HEK293T (cell line): Measurements from ENCODE around the gene DLG2.

Source experiments
- CTCF ChIA-PET: fragments of 350-600 bp; formaldehyde crosslinking; extraction: SDS; loops from one replicate; lab custom pipeline; 2021; ENCODE audit warnings: antibody characterized with exemption, inconsistent platforms; lab: Yijun Ruan, JAX
- POLR2A ChIA-PET: fragments of 350-600 bp; formaldehyde crosslinking; extraction: SDS; loops from one replicate; lab custom pipeline; 2020; ENCODE audit warnings: antibody characterized with exemption, inconsistent platforms; lab: Yijun Ruan, JAX
- DNase-seq: peaks from one replicate; pipeline ENCODE4 v3.0.0; 2012; ENCODE audit warnings: mixed read lengths; ENCODE audit errors: extremely low spot score
- ARNT ChIP-seq: fragments of 450-650 bp; IDR thresholded peaks from 2 replicates; pipeline ENCODE4 v1.6.1; 2017; ENCODE audit warnings: mild to moderate bottlenecking
- BHLHE40 ChIP-seq: fragments of 450-650 bp; IDR thresholded peaks from 2 replicates; pipeline ENCODE4 v1.6.1; 2016; ENCODE audit warnings: mild to moderate bottlenecking, moderate library complexity, borderline replicate concordance
- CTBP1 ChIP-seq: fragments of 450-650 bp; IDR thresholded peaks from 2 replicates; pipeline ENCODE4 v1.6.1; 2016; ENCODE audit warnings: borderline replicate concordance
- ELF4 ChIP-seq: fragments of 450-650 bp; IDR thresholded peaks from 2 replicates; pipeline ENCODE4 v1.6.1; 2017; ENCODE audit warnings: antibody characterized with exemption
- FOXA1 ChIP-seq: fragments of 450-650 bp; IDR thresholded peaks from 2 replicates; pipeline ENCODE4 v1.6.1; 2016; ENCODE audit warnings: mild to moderate bottlenecking
- FOXK2 ChIP-seq: fragments of 450-650 bp; IDR thresholded peaks from 2 replicates; pipeline ENCODE4 v1.6.1; 2016; ENCODE audit warnings: mild to moderate bottlenecking
- FOXM1 ChIP-seq: fragments of 450-650 bp; IDR thresholded peaks from 2 replicates; pipeline ENCODE4 v1.6.1; 2017; ENCODE audit warnings: mild to moderate bottlenecking, borderline replicate concordance
- HDGF ChIP-seq: fragments of 450-650 bp; IDR thresholded peaks from 2 replicates; pipeline ENCODE4 v1.6.1; 2017; ENCODE audit warnings: antibody characterized with exemption, borderline replicate concordance
- L3MBTL2 ChIP-seq: fragments of 450-650 bp; conservative IDR thresholded peaks from 2 replicates; pipeline ENCODE4 v1.6.1; 2016; ENCODE audit warnings: mild to moderate bottlenecking
- LEF1 ChIP-seq: fragments of 450-650 bp; IDR thresholded peaks from 2 replicates; pipeline ENCODE4 v1.6.1; 2017; ENCODE audit warnings: mild to moderate bottlenecking, borderline replicate concordance
- NFRKB ChIP-seq: fragments of 450-650 bp; IDR thresholded peaks from 2 replicates; pipeline ENCODE4 v1.6.1; 2016; ENCODE audit warnings: mild to moderate bottlenecking, moderate library complexity
- SP1 ChIP-seq: fragments of 450-650 bp; IDR thresholded peaks from 2 replicates; pipeline ENCODE4 v1.6.1; 2017
- SUZ12 ChIP-seq: fragments of 450-650 bp; IDR thresholded peaks from 2 replicates; pipeline ENCODE4 v1.6.1; 2016; ENCODE audit warnings: mild to moderate bottlenecking
- TARDBP ChIP-seq: fragments of 450-650 bp; IDR thresholded peaks from 2 replicates; pipeline ENCODE4 v1.6.1; 2016
- ZNF384 ChIP-seq: fragments of 450-650 bp; IDR thresholded peaks from 2 replicates; pipeline ENCODE4 v1.6.1; 2016
- TF ChIP-seq, protein P1 (sequence below): fragments of 450-650 bp; IDR thresholded peaks from 2 replicates; pipeline ENCODE4 v1.6.1; 2016

The DLG2 gene

DNA sequence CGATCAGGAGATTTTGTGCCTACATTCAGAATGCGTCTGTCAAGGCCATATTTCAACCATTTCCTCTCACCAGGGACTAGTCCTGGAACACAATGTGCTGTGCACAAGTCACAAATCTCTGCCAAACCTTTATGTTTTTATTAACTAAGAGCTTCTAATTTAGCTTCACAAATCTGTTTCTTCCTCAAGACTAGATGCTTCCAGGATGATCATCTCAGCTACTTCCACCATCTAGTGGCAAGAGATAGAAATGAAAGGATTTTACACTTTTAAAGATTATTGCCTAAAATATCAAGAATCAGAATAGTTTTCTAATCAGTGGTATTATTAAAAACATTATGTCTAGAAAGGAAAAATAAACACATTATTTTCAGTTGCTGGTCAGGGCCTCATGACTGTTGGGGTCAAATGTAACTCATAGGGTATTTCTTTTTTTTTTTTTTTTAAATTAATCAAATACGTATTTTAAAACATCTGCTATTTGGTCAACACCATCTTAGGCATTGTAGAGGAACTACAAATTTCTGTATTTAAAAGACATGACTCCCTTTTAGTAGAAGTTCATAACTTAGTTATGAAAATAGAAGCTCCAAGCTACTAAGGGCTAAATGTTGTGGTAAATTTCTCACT, 1102.6 kb downstream of the DLG2 start:
- CTCF ChIA-PET: interaction anchor here (0.6 to 2.4 kb wide), 9 partner anchors 30 to 1363 kb away, joined by 3 to 11 read pairs (median 3); no protein-coding TSS in a partner anchor
- TF ChIP-seq FOXK2: no peak
- TF ChIP-seq SP1: no peak
- no peak for TF ChIP-seq FOXM1
- TF ChIP-seq CTBP1: no peak
- TF ChIP-seq NFRKB: no peak
- no peak for TF ChIP-seq ZNF384
- TF ChIP-seq HDGF: no peak
- TF ChIP-seq LEF1: no peak
- TF ChIP-seq TARDBP: no peak
- no peak for TF ChIP-seq L3MBTL2
- TF ChIP-seq BHLHE40: no peak
- POLR2A ChIA-PET: no interaction called here
- DNase-seq: no peak

DNA sequence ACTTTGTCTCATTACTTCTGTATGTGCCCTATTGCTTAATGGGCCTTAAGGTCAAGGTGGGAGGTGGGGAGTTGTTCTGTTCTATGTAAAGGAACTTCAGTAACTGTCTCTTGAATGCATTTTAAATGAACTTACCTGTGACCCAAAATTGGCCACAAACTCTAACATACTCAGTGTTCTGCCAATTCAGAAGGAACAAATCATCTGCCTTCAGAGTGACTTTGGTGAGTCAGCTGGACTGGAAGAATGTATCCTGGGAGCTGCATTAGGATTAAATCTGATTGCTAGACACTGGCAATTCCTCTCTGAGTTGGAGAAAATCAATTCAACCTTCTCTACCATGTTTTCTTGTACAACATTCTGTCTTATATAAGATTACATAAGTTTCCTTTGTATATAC, 1104.8 kb downstream of the DLG2 start:
- CTCF ChIA-PET: interaction anchor here (1.0 to 2.4 kb wide), 2 partner anchors 124 to 686 kb away, joined by 4 to 8 read pairs; no protein-coding TSS in a partner anchor
- POLR2A ChIA-PET: no interaction called here

DNA sequence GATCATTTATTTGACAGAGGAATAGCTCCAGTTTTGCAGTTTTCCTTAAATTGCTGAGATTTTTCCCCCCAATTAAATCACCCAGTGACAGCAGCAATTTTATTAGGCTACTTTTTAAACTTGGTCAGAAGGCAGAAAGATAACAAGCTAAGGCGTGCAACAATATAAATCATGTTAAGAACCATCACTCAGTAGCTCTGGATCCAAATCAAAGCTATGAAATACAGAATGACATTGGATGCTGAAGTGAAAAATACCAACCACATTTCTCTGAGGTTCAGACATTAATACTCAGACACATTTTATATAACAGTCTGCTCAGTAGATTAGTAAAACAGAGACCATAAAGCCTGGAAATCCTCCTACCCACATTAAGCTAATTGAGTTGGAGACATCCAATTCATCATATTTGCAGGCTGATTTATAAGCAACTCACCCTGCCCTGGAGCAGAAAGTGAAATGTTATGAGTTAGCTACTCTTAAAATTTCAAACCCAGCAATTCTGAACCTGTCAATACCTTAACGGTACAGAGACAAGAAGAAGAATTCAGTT, 1108.4 kb downstream of the DLG2 start:
- TF ChIP-seq SP1 (no peak), TARDBP (no peak), ZNF384 (no peak)
- CTCF ChIA-PET: interaction anchor here (0.6 to 0.8 kb wide), 2 partner anchors 121 to 1226 kb away, joined by 3 to 4 read pairs; no protein-coding TSS in a partner anchor
- POLR2A ChIA-PET: no interaction called here

More for the DNA sequence above, 1104.8 kb downstream of the DLG2 start:
- DNase-seq: no peak
- TF ChIP-seq TARDBP (no peak), FOXA1 (no peak), ELF4 (no peak), HDGF (no peak), SUZ12 (no peak), CTBP1 (no peak), SP1 (no peak), NFRKB (no peak), ZNF384 (no peak), FOXK2 (no peak), ARNT (no peak), FOXM1 (no peak)
- TF ChIP-seq, protein P1, sequence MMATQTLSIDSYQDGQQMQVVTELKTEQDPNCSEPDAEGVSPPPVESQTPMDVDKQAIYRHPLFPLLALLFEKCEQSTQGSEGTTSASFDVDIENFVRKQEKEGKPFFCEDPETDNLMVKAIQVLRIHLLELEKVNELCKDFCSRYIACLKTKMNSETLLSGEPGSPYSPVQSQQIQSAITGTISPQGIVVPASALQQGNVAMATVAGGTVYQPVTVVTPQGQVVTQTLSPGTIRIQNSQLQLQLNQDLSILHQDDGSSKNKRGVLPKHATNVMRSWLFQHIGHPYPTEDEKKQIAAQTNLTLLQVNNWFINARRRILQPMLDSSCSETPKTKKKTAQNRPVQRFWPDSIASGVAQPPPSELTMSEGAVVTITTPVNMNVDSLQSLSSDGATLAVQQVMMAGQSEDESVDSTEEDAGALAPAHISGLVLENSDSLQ: no peak

DNA sequence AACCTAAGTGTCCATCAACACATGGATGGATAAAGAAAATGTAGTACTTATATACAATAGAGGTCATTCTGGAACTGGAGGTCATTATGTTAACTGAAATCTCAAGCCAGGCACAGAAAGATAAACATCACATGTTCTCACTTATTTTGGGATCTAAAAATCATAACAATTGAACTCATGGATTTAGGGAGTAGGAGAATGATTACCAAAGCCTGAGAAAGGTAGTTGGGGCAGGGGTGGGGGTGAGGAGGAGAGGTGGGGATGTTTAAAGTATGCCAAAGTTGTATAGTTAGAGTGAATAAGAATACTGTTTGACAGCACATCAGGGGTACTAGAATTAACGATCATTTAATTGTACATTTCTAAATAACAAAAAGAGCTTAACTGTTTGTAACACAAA, 1112.7 kb downstream of the DLG2 start:
- TF ChIP-seq FOXM1 (no peak), ELF4 (no peak), L3MBTL2 (no peak), LEF1 (no peak), SP1 (no peak), SUZ12 (no peak), NFRKB (no peak), BHLHE40 (no peak), FOXK2 (no peak), TARDBP (no peak), ZNF384 (no peak), CTBP1 (no peak), ARNT (no peak), FOXA1 (no peak), HDGF (no peak)
- TF ChIP-seq, protein P1: no peak
- ChIA-PET CTCF (no interaction called here), POLR2A (no interaction called here)
- DNase-seq: no peak

More for the DNA sequence above, 1108.4 kb downstream of the DLG2 start:
- DNase-seq: no peak

DNA sequence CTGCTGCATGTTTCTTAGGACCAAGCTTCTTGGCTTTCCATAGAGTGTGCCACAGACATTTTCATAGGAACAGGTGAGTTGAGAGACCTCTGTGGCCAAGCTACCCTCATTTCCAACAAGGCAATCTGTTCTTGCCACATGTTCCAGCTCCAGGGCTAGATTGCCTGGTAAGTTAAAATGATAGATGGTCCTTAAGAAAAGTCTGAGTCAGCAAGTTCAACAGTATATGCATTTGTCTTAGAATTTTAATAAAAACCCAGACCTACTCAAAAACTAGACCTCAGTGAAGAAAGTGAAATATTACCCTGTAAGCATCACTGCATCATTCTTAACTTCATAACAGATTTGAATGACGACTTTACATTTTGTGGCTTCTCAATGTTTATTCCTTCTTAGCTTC, 1123.6 kb downstream of the DLG2 start:
- TF ChIP-seq SP1: no peak
- no peak for TF ChIP-seq SUZ12
- no peak for TF ChIP-seq NFRKB
- TF ChIP-seq HDGF: no peak
- no peak for TF ChIP-seq LEF1
- TF ChIP-seq CTBP1: no peak
- no peak for TF ChIP-seq ELF4
- TF ChIP-seq FOXK2: no peak
- TF ChIP-seq L3MBTL2: no peak
- TF ChIP-seq ZNF384: no peak
- no peak for TF ChIP-seq BHLHE40
- TF ChIP-seq FOXA1: no peak
- TF ChIP-seq ARNT: no peak
- no peak for TF ChIP-seq FOXM1
- TF ChIP-seq, protein P1: no peak
- no peak for TF ChIP-seq TARDBP
- ChIA-PET POLR2A (no interaction called here), CTCF (no interaction called here)
- no peak for DNase-seq

DNA sequence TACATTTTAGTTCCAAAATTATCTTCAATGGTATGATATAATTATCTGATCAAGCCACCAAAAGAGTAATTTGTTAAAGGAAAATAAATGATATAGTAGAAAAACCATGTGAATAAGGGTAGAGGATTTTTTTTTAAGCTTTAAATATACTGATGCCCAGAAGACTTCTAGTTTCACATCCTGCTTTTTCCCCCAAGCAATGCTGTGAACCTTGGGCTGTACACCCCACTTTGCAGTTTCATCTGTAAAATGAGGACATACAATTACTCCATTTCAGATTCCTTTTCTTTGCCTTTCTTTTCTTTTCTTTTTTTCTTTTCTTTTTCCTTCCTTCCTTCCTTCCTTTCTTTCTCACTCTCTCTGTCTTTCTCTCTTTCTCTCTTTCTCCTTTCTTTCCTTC, 1125.4 kb downstream of the DLG2 start:
- CTCF ChIA-PET: no interaction called here
- TF ChIP-seq CTBP1 (no peak), BHLHE40 (no peak), ELF4 (no peak), FOXK2 (no peak), NFRKB (no peak), L3MBTL2 (no peak)
- POLR2A ChIA-PET: no interaction called here
- no peak for DNase-seq
